A172 (cell line): Measurements from ENCODE around the gene ZNF135. TPM values are rescaled to one million over a fixed set of nuclear protein-coding genes. Genes with fewer than 3 reads are reported as not detected.

Source experiments
- DNase-seq: peaks from one replicate; pipeline ENCODE4 v3.0.0-alpha.2; 2015; ENCODE audit warnings: low spot score
- total RNA-seq: library from RNA; depleted of rRNA; stranded (reverse); fragments of >200 nt; shearing (Covaris generic); gene quantifications from 2 replicates; pipeline ENCODE4 v1.2.3, GENCODE V29; 2014; rRNA removed

Gene ZNF135
- total RNA-seq, result not detected in 2 replicates

- no peak for DNase-seq
Observed at GRCh38 chr19:58059003-58059670, at the start of gene ZNF135. ZNF135 (plus strand) TSS chr19:58059282; CDS start chr19:58060003, 721 bp downstream.

GRCh38 chr19:58009301-58009665 lies 49.8 kb upstream of the ZNF135 start:
- DNase-seq, result no peak

GRCh38 chr19:58009666-58010301 lies 49.3 kb upstream of the ZNF135 start:
- DNase-seq, result no peak

GRCh38 chr19:58010507-58010906 lies 48.6 kb upstream of the ZNF135 start:
- no peak for DNase-seq

- no peak for DNase-seq
Observed at GRCh38 chr19:58014141-58014540, 44.9 kb upstream of the ZNF135 start.

GRCh38 chr19:58020129-58020528 lies 39.0 kb upstream of the ZNF135 start:
- no peak for DNase-seq

GRCh38 chr19:58021541-58022282 lies 37.4 kb upstream of the ZNF135 start:
- peak; percentile 34 for DNase-seq

- DNase-seq, result no peak
Observed at GRCh38 chr19:58022283-58022660, 36.8 kb upstream of the ZNF135 start.

- no peak for DNase-seq
Observed at GRCh38 chr19:58024661-58025060, 34.4 kb upstream of the ZNF135 start.

GRCh38 chr19:58033741-58034476 lies 25.2 kb upstream of the ZNF135 start, which contains the start of gene ZSCAN1:
ZSCAN1 (plus strand) TSS chr19:58034025; CDS start chr19:58037837, 3,812 bp downstream.
- DNase-seq, result no peak

- no peak for DNase-seq
Observed at GRCh38 chr19:58034477-58034793, 24.6 kb upstream of the ZNF135 start.

GRCh38 chr19:58035863-58036262 lies 23.2 kb upstream of the ZNF135 start:
- DNase-seq, result no peak

GRCh38 chr19:58037927-58038687 lies 21.0 kb upstream of the ZNF135 start:
- DNase-seq, result no peak

- no peak for DNase-seq
Observed at GRCh38 chr19:58038688-58039204, 20.3 kb upstream of the ZNF135 start.

- no peak for DNase-seq
Observed at GRCh38 chr19:58040751-58041525, 18.1 kb upstream of the ZNF135 start.

GRCh38 chr19:58042495-58043340 lies 16.4 kb upstream of the ZNF135 start:
- DNase-seq, result no peak

GRCh38 chr19:58044391-58044790 lies 14.7 kb upstream of the ZNF135 start:
- DNase-seq, result no peak

GRCh38 chr19:58044886-58045285 lies 14.2 kb upstream of the ZNF135 start:
- DNase-seq, result no peak

- DNase-seq, result no peak
Observed at GRCh38 chr19:58045411-58046050, 13.6 kb upstream of the ZNF135 start.
